DOHH2 (cell line): Measurements from ENCODE around the gene TNS4.

Experiments
- CTCF ChIP-seq: fragments of 200-600 bp; sonication (generic); IDR thresholded peaks from one replicate; pipeline ENCODE4 v1.5.1; 2014; ENCODE audit warnings: antibody characterized with exemption, mild to moderate bottlenecking, low read depth, low read length; ENCODE audit not compliant: poor library complexity, severe bottlenecking
- EZH2phosphoT487 ChIP-seq: fragments of 200-600 bp; sonication (generic); IDR thresholded peaks from 2 replicates; pipeline ENCODE4 v1.6.1; 2017; ENCODE audit warnings: borderline replicate concordance, mild to moderate bottlenecking, antibody characterized with exemption, low read length, moderate library complexity, mixed read lengths

GRCh38 chr17:40458851-40459482, 42.5 kb downstream of the TNS4 start:
- TF ChIP-seq CTCF, result no peak
- TF ChIP-seq EZH2phosphoT487, result no peak
